DND-41 (cell line): Measurements from ENCODE around the gene TP73.

Experiments
- ATAC-seq: fragments of 200-7000 bp; cut with Tn5 transposase; 3 replicates; pipeline ENCODE4 v1.9.1; 2021; ENCODE audit warnings: low read depth; ENCODE audit not compliant: insufficient read depth
- DNase-seq: peaks from one replicate; pipeline ENCODE4 v3.0.0-alpha.2; 2020
- H2AFZ ChIP-seq: 2 replicates; pipeline ENCODE4 v1.6.0; 2012; ENCODE audit warnings: low read depth, low read length
- H3K27ac ChIP-seq: 2 replicates; pipeline ENCODE4 v1.5.1; 2012; ENCODE audit warnings: low read length, inconsistent platforms
- H3K27me3 ChIP-seq: fragments of 200-600 bp; sonication (generic); 2 replicates; pipeline ENCODE4 v1.6.0; 2012; ENCODE audit warnings: low read length, mild to moderate bottlenecking, inconsistent platforms; ENCODE audit not compliant: insufficient read depth, poor library complexity
- H3K36me3 ChIP-seq: 2 replicates; pipeline ENCODE4 v1.5.1; 2012; ENCODE audit warnings: low read length, inconsistent platforms; ENCODE audit not compliant: insufficient read depth
- H3K4me1 ChIP-seq: 2 replicates; pipeline ENCODE4 v1.5.1; 2012; ENCODE audit warnings: mild to moderate bottlenecking, low read length; ENCODE audit not compliant: insufficient read depth
- H3K4me2 ChIP-seq: 2 replicates; pipeline ENCODE4 v1.6.0; 2012; ENCODE audit warnings: mild to moderate bottlenecking, moderate library complexity, low read length, inconsistent platforms; ENCODE audit not compliant: insufficient read depth
- H3K4me3 ChIP-seq, 2 experiments: fragments of 200-600 bp in 1 of 2; shearing (Covaris generic) in 1 of 2; 2 replicates each; pipeline ENCODE4 v1.5.1; 2012 to 2016; ENCODE audit warnings: inconsistent platforms in 2 of 2, low read length in 2 of 2, mild to moderate bottlenecking in 2 of 2, low read depth in 1 of 2, moderate library complexity in 1 of 2
- H3K79me2 ChIP-seq: 2 replicates; pipeline ENCODE4 v1.6.0; 2012; ENCODE audit warnings: low read length, inconsistent platforms; ENCODE audit not compliant: insufficient read depth
- H3K9ac ChIP-seq: 2 replicates; pipeline ENCODE4 v1.6.0; 2012; ENCODE audit warnings: low read depth, mild to moderate bottlenecking, inconsistent platforms, low read length, moderate library complexity
- H3K9me3 ChIP-seq: 2 replicates; pipeline ENCODE4 v1.5.1; 2012; ENCODE audit warnings: low read length, moderate library complexity, mild to moderate bottlenecking, inconsistent platforms; ENCODE audit not compliant: insufficient read depth, severe bottlenecking
- H4K20me1 ChIP-seq: 2 replicates; pipeline ENCODE4 v1.6.0; 2012; ENCODE audit warnings: low read length; ENCODE audit not compliant: insufficient read depth
- EZH2 ChIP-seq: IDR thresholded peaks from 3 replicates; pipeline ENCODE4 v1.6.1; 2012; ENCODE audit warnings: borderline replicate concordance, low read depth, mild to moderate bottlenecking, moderate library complexity, low read length, inconsistent platforms; ENCODE audit not compliant: severe bottlenecking
- TF ChIP-seq, protein P1 (sequence below): IDR thresholded peaks from 2 replicates; pipeline ENCODE4 v1.5.1; 2012; ENCODE audit warnings: borderline replicate concordance, low read length, moderate library complexity, mild to moderate bottlenecking; ENCODE audit not compliant: poor library complexity, severe bottlenecking; ENCODE audit errors: extremely low read depth

The TP73 gene

GRCh38 chr1:3768811-3769390 lies 116.6 kb downstream of the TP73 start:
- no peaks in the 10 kb centered on the region for H3K9me3 ChIP-seq
- no peaks in the 10 kb centered on the region for H3K4me1 ChIP-seq
- TF ChIP-seq, protein P1, sequence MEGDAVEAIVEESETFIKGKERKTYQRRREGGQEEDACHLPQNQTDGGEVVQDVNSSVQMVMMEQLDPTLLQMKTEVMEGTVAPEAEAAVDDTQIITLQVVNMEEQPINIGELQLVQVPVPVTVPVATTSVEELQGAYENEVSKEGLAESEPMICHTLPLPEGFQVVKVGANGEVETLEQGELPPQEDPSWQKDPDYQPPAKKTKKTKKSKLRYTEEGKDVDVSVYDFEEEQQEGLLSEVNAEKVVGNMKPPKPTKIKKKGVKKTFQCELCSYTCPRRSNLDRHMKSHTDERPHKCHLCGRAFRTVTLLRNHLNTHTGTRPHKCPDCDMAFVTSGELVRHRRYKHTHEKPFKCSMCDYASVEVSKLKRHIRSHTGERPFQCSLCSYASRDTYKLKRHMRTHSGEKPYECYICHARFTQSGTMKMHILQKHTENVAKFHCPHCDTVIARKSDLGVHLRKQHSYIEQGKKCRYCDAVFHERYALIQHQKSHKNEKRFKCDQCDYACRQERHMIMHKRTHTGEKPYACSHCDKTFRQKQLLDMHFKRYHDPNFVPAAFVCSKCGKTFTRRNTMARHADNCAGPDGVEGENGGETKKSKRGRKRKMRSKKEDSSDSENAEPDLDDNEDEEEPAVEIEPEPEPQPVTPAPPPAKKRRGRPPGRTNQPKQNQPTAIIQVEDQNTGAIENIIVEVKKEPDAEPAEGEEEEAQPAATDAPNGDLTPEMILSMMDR: no peak
- TF ChIP-seq EZH2: no peak
- no peak for DNase-seq
- no peak overlapping the region for H3K9ac ChIP-seq
- no peaks in the 10 kb centered on the region for H4K20me1 ChIP-seq
- H3K36me3 ChIP-seq: no peaks in the 10 kb centered on the region
- H3K27me3 ChIP-seq: no peaks in the 10 kb centered on the region
- H3K79me2 ChIP-seq: no peaks in the 10 kb centered on the region
- H2AFZ ChIP-seq: no peak overlapping the region
- H3K4me2 ChIP-seq: no peak overlapping the region
- no peak for ATAC-seq
- no peak overlapping the region for H3K27ac ChIP-seq
- H3K4me3 ChIP-seq: no peak overlapping the region

GRCh38 chr1:3770047-3770765 lies 117.9 kb downstream of the TP73 start:
- Histone ChIP-seq H3K9me3 (no peaks in the 10 kb centered on the region), H3K4me2 (no peak overlapping the region), H2AFZ (no peak overlapping the region), H3K4me3 (no peak overlapping the region), H3K79me2 (no peaks in the 10 kb centered on the region), H3K27me3 (no peaks in the 10 kb centered on the region), H3K4me1 (no peaks in the 10 kb centered on the region), H4K20me1 (no peaks in the 10 kb centered on the region), H3K36me3 (no peaks in the 10 kb centered on the region), H3K9ac (no peak overlapping the region), H3K27ac (no peak overlapping the region)
- no peak for DNase-seq
- TF ChIP-seq, protein P1: no peak
- no peak for TF ChIP-seq EZH2
- ATAC-seq: no peak

GRCh38 chr1:3771108-3772026 lies 119.1 kb downstream of the TP73 start:
- no peak overlapping the region for H3K27ac ChIP-seq
- no peak overlapping the region for H2AFZ ChIP-seq
- TF ChIP-seq, protein P1: no peak
- no peak for TF ChIP-seq EZH2
- no peak for DNase-seq
- no peak for ATAC-seq
- H3K4me1 ChIP-seq: no peaks in the 10 kb centered on the region
- H3K36me3 ChIP-seq: no peaks in the 10 kb centered on the region
- H3K9ac ChIP-seq: no peak overlapping the region
- no peaks in the 10 kb centered on the region for H3K9me3 ChIP-seq
- H3K79me2 ChIP-seq: no peaks in the 10 kb centered on the region
- no peaks in the 10 kb centered on the region for H3K27me3 ChIP-seq
- peaks cover 6% of the 10 kb centered on the region; the same call in 1 of the 2 replicates for H4K20me1 ChIP-seq
- no peak overlapping the region for H3K4me3 ChIP-seq
- H3K4me2 ChIP-seq: no peak overlapping the region
